GM21423 (cell line): ENCODE data around the gene ABCA7.
A peak's percentile ranks its signal among the peaks of the same experiment; 100 is the strongest.

Experiments
- ATAC-seq: cut with Tn5 transposase; IDR thresholded peaks from one replicate; pipeline ENCODE4 v1.9.1; 2021; ENCODE audit warnings: mild to moderate bottlenecking, moderate library complexity; ENCODE audit not compliant: unreplicated experiment

Gene ABCA7

DNA sequence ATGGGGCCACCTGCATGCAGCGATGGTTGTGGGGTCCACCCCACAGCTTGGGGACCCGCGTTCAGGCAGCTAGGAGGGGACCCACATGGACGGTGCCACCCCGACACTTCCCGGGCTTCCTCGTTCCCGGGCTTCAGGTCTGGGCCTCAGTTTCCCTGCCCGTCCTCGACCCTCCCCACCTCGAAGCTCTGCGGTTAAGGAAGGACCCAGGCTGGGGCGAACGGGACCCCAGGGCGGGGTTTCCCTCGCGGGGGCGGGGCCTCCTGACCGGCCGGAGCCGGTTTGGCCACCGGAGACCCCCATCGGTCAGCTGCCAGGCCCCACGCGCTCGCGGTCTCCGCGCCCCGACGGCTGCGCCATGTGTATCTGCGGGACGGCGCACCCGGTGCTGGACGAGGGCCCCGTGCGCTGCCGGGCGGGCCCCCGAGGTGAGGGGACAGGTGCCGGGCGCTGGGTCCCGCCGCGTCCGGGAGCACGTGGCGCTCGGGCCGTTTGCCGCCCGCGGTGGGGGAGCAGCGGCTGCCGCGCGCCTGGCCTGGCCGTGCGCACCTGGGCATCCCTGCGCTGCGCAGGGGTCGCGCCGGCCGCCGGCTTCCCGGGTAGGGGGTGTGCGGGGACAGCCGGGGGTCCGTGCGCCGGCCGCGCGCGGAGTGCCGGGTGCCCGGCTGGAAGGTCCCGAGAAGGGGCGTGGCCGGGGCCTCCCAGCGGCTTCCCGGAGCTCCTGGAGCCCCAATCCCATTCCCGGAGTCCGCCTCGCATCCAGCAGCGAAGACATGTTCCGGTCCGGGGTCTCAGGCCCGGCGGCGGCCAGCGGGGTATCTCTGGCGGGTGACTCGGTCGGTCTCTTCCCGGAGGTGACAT is 31.3 kb downstream of the ABCA7 start:
- ATAC-seq: no peak

DNA sequence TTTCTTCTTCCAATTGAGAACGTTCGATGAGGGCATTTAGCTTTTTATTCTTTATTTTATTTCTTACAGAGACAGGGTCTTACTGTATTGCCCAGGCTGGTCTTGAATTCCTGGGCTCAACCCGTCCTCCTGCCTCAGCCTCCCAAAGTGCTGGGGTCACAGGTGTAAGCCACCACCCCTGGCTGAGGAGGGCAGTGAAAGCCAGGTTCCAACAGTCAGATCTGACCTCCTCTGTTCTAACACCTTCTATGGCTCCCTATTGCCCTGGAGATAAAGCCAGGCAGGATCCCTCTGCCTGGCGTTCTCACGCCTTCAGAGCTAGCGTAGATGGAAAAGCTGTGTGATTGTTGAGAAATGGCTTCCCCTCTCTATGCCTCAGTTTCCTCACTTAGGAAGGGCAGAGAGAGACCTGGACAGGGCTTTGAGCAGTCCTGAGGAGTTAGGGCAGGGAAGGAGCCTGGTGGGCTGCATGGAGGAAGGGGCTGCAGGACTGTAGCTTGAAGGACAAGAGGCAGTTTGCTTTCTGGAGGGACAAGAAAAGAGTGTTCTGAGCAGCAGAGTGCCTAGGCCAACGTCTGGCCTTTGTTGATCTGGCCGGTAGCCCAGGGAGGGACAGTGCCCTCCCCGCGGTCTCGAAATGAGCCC is 32.6 kb downstream of the ABCA7 start:
- no peak for ATAC-seq

DNA sequence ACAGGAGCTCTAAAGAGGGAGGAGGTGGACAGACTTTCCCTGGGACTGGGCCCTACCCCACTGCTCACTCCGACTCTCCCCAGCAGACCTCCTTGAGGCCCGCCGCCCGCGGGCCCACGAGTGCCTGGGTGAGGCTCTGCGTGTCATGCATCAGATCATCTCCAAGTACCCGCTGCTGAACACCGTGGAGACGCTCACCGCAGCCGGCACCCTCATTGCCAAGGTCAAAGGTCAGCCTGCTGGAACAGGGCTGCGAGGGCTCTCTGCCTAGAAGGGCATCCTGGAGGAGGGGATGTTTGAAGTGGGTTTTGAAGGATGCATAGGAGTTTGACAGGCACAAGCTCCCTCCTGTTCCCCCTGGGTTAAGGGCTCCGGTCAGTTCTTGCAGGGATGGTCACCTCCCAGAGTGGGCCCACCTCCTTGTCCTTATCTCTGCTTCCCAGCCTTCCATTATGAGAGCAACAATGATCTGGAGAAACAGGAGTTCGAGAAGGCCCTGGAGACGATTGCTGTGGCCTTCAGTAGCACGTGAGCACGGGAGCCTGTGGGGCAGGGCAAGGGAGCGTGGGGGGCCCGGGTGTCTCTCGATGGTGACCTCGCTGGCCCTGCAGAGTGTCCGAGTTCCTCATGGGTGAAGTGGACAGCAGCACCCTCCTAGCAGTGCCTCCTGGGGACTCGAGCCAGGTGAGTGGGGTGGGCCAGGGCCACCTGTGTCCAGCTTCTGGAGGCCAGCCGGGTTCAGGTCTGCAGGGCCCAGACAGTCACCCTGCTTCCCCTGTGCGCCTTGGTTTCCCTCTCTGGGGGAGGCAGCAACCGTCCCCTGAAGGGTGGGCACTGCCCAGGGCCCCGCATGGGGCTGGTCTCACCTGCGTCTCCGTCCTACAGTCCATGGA is 33.4 kb downstream of the ABCA7 start:
- ATAC-seq: no peak

DNA sequence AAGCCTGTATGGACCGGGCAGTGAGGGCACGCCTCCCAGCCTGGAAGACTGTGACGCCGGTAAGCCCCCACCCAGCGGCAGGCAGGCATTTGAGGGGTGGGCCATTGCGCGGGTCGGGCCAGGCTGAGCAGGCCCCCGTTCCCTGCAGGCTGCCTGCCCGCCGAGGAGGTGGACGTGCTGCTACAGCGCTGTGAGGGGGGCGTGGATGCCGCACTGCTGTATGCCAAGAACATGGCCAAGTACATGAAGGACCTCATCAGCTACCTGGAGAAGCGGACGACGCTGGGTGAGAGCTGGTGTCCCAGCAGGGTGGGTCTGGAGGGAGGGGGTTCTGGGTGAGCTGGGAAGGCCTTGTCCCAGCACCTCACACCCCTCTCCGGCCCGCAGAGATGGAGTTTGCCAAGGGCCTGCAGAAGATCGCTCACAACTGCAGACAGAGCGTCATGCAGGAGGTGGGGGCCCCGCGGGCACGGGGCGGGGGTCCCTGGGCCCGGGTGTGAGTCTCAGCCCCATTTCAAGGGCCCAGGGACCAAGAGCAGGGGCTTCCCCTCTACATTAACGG is 34.1 kb downstream of the ABCA7 start:
- no peak for ATAC-seq

DNA sequence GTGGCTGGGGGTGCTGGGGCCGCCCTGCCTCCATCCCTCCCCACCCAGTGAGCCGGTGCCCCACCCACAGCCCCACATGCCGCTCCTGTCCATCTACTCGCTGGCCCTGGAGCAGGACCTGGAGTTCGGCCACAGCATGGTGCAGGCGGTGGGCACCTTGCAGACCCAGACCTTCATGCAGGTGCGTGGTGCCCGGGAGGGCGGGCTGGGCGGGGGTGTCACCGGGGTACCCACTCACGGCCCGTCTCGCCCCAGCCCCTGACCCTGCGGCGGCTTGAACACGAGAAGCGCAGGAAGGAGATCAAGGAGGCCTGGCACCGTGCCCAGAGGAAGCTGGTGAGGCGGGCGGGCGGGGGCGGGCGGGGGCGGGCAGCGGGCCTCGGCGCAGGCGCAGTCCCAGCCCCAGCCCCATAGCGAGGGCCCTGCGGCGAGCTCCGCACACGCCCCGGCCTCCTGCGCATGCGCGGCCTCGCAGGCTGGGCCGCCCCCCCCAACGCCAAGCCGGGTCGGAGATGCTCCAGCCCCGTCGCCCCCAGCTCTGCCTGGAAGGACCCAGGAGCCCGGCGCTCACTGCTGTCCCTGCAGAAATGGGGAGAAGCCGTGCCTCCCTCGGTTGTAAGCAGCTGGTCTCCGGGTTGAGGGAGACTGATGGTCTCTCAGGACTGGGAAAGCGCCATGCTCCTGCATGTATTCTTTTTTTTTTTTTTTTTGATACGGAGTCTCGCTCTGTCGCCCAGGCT is 34.8 kb downstream of the ABCA7 start:
- peak; percentile 43 for ATAC-seq

DNA sequence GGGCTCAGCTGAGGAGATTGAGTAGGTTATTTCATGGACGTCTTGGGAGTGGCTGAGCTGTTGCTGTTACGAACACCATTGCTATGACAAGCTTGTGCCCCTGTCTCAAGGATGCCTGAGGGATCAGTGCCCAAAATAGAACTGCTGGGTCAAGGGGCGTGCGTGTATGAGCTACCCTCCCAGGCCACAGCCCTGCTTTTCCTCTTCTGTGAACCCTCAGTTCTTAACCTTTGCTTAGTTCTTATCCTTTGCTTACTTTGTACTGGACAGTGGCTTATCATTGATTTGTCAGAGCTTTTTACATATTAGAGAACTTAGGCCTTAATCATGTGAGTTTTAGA is 36.1 kb downstream of the ABCA7 start:
- no peak for ATAC-seq

DNA sequence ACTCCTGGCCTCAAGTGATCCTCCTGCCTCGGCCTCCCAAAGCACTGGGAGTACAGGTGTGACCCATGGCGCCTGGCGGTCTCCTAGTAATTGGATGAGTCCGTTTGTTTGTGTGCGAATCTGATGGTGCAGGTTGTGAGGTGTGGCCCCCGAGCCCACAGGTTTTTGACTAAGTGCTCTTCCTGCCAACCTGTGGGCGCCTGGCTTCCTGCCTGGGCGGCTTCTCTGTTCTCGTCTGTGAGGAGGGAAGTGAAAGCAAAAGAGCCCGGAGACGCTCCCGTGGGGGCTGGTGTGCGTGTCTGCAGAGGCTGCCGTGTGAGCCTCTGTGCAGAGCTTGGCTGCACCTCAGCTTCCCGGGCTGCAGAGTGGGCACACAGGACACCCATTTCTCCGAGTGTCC is 37.0 kb downstream of the ABCA7 start:
- ATAC-seq: peak; percentile 58

DNA sequence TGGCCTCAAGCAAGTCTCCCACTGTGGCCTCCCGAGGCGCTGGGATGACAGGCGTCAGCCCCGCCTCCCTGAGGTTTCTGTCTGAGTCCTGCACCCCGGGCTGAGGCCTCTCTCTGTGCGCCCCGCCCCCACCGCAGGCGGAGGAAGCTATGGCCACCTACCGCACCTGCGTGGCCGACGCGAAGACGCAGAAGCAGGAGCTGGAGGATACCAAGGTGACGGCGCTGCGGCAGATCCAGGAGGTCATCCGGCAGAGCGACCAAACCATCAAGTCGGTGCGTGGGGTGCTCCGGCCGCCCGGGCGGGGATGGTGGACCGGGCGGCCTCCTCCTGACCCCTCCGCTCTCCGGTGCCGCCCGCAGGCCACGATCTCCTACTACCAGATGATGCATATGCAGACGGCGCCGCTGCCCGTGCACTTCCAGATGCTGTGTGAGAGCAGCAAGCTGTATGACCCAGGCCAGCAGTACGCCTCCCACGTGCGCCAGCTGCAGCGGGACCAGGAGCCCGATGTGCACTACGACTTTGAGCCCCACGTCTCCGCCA is 39.7 kb downstream of the ABCA7 start:
- no peak for ATAC-seq

DNA sequence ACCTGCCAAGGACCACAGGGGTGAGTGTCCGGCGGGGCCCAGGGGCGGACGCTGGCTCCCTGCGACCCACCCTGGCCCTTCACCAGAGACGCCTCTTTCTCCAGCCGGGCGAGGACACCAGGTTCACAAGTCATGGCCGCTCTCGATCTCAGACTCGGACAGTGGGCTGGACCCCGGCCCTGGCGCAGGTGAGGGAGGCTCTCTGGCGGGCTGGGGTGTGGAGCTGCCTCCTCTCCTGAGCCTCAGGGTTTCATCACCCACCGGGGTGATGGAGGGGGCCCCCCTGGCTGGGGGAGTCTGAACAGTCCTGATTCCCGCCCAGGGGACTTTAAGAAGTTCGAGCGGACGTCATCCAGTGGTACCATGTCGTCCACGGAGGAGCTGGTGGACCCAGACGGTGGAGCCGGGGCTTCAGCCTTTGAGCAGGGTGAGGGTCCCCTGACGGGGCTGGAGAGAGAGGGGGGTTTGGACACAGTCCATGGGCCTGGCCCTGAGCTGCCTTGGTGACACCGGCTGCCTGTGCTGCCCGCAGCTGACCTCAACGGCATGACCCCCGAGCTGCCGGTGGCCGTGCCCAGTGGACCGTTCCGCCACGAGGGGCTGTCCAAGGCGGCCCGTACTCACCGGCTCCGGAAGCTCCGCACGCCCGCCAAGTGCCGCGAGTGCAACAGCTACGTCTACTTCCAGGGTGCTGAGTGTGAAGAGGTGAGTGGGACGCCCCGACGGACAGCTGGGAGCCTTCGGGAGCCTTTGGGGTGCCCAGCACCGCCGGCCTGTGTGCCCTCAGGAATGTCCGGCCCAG is 40.7 kb downstream of the ABCA7 start:
- ATAC-seq: no peak

DNA sequence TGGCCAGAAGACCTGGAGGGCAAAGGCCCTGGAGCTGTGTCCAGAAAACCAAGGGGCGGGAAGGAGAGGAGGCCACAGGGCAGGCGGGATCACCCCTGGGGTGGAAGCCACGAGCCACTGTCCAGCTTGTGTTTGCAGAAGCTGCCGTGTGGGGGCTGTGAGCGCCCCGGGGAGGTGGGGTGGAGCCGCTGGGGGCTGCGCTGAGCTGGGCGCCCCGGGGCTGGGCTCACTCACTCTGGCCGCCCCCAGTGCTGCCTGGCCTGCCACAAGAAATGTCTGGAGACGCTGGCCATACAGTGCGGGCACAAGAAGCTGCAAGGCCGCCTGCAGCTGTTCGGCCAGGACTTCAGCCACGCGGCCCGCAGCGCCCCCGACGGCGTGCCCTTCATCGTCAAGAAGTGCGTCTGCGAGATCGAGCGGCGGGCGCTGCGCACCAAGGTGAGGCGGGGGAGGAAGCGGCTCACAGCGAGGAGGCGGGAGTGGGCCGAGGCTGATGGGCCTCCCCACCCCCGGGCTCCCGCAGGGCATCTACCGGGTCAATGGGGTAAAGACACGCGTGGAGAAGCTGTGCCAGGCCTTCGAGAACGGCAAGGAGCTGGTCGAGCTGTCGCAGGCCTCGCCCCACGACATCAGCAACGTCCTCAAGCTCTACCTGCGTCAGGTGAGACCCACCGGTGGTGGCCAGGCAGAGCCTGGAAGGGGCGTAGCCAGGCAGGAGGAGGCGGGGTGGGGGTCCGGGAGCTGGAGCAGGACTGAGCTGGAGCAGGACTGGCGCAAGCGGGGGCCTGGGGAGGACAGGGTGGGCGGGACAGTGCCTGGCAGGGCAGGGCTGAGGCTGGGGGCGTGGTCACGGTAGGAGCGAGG is 41.6 kb downstream of the ABCA7 start:
- ATAC-seq: no peak

DNA sequence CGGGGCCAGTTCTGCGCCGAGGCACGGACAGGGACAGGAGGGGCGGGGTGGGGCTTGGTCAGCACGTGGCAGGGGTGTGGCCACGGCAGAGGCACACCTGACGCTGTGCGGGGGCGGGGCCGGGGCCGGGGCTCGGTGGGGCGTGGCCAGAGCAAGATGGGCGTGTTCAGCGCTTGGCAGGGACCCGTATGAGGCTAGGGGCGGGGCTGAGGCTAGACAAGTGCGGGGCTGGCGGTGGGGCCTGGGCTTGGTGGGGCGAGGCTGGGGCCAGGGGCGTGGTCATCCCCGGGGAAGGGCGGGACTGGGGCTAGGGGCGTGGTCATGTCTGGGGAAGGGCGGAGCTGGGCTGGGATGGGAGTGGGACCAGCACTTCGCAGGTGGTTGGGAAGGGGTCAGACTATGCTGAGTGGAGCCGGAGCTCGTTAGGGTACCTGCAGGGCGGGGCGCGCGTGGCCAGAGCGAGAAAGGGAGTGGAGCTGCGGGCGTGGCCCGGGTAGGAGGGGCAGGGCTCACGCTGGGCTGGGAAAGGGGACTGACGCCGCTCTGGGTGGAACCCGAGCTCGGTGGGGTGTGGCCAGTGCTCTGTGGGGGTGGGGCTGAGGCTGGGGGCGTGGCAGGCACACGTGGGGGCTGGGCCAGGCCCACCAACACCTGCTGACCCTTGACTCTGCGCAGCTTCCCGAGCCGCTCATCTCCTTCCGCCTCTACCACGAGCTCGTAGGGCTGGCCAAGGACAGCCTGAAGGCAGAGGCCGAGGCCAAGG is 42.4 kb downstream of the ABCA7 start:
- ATAC-seq: no peak

DNA sequence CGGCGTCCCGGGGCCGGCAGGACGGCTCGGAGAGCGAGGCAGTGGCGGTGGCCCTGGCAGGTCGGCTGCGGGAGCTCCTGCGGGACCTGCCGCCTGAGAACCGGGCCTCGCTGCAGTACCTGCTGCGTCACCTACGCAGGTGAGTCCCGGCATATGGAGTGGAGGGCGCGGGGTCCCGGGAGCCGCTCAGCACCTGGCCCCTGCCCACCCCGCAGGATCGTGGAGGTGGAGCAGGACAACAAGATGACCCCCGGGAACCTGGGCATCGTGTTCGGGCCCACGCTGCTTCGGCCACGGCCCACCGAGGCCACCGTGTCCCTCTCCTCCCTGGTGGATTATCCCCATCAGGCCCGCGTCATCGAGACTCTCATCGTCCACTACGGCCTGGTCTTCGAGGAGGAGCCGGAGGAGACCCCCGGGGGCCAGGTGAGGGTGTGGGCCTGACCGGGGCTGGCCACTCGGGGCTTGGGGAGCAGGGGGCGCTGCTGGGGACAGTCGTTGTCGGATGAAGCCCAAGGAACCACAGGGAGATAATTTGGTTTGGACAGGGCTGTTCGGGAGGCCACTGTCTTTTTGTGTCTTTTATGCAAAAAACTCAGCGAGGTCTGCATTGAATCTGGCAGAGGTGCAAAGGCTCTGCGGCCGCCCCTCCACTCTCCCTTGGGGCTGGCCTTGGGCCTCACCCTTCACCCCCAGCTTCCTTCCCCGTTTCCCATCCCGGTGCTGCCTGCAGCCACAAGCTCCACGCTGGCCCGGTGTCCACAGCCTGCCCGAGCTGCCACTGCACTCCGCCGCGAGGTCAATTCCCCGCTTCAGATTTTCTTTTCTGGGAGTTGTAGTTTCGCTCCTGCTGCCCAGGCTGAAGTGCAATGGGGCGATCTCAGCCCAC is 43.3 kb downstream of the ABCA7 start:
- ATAC-seq: no peak

DNA sequence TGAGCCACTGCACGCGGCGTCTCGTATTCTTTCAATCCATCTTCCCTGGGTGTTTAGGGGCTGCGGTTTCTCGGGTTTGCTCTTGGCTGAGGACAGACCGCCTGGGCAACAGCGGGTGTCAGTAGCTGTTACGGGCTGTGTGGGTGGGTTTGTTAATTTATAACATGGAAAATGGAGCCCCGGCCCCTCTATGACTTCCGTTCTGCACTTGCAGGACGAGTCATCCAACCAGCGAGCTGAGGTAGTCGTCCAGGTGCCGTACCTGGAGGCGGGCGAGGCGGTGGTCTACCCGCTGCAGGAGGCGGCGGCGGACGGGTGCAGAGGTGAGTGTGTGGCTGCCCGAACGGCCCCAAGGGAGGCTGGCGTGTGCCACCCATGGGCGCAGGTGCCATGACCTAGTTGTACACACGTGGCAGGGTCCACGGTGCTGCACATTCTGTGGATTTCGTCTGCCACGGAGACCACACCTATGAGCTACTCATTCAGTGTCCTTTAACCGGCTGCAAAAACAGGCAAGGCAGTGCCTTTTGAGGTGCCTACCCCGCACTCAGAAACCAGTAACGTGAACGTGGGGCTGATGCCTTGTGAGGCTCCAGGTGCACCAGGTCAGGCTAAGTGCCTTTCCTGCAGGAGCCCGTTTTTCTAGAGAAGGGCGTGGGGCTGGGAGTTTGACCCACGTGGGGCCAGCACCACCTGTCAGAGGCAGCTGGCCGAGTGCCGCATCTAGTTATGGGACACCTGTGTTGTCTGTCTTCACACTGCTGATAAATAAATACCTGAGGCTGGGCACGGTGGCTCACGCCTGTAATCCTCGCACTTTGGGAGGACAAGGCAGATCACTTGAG is 44.3 kb downstream of the ABCA7 start:
- ATAC-seq: no peak

DNA sequence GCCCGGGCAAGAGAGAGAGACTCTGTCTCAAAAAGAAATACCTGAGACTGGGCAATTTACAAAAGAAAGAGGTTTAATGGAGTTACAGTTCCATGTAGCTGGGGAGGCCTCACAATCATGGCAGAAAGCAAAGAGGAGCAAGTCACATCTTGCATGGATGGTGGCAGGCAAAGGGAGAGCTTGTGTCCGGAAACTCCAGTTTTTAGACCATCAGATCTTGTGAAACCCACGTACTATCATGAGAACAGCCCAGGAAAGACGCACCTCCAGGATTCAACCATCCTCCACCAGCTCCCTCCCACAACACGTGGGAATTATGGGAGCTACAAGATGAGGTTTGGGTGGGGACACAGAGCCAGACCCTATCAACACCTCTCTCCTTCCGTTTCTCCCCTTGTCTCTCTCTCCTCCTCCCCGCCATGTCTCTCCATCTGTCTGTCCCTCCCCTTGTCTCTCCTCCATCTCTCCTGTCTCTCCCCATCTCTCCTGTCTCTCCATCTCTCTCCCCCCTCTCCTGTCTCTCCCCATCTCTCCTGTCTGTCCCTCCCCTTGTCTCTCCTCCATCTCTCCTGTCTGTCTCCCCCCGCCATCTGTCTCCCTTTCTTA is 45.2 kb downstream of the ABCA7 start:
- no peak for ATAC-seq

DNA sequence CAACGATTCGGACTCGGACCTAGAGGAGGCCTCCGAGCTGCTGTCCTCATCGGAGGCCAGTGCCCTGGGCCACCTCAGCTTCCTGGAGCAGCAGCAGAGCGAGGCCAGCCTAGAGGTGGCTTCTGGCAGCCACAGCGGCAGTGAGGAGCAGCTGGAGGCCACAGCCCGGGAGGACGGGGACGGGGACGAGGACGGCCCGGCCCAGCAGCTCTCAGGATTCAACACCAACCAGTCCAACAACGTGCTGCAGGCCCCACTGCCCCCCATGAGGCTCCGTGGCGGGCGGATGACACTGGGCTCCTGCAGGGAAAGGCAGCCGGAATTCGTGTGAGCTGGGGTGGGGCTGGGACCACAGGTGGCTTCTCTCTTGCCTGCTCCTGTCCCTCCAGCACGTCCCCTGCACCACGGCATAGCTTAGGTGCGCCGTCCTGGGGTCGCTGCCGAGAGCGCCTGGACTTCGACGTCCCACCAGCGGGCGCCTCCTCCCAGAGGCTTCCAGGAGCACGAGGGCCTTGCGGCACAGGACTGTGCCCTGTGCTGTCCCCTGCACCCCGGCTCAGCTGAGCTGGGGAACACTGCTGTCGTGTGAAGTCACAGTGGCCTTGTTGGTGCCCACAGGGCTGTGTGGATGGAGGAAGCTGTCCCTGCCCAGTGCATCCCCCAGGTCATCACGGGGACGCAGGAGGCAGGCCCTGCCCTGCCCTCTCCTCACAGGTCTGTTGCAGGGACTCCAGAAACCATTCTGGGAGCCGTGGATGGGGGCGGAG is 46.0 kb downstream of the ABCA7 start:
- no peak for ATAC-seq
